AG10803 (cell line): ENCODE data around the gene TMEM43.

Experiments
- DNase-seq: peaks from one replicate; pipeline ENCODE4 v3.0.0; 2010; ENCODE audit warnings: low read depth
- H3K4me3 ChIP-seq: 2 replicates; pipeline ENCODE4 v1.5.1; 2011; ENCODE audit warnings: mild to moderate bottlenecking, low read length, control low read depth
- TF ChIP-seq, protein P1 (sequence below): conservative IDR thresholded peaks from 2 replicates; pipeline ENCODE4 v1.5.1; 2011; ENCODE audit warnings: mild to moderate bottlenecking, low read length, control low read depth, inconsistent platforms

TMEM43 gene

GRCh38 chr3:14158370-14158769 is 33.5 kb downstream of the TMEM43 start:
- TF ChIP-seq, protein P1, sequence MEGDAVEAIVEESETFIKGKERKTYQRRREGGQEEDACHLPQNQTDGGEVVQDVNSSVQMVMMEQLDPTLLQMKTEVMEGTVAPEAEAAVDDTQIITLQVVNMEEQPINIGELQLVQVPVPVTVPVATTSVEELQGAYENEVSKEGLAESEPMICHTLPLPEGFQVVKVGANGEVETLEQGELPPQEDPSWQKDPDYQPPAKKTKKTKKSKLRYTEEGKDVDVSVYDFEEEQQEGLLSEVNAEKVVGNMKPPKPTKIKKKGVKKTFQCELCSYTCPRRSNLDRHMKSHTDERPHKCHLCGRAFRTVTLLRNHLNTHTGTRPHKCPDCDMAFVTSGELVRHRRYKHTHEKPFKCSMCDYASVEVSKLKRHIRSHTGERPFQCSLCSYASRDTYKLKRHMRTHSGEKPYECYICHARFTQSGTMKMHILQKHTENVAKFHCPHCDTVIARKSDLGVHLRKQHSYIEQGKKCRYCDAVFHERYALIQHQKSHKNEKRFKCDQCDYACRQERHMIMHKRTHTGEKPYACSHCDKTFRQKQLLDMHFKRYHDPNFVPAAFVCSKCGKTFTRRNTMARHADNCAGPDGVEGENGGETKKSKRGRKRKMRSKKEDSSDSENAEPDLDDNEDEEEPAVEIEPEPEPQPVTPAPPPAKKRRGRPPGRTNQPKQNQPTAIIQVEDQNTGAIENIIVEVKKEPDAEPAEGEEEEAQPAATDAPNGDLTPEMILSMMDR: no peak
- H3K4me3 ChIP-seq: no peak overlapping the region
- no peak for DNase-seq

GRCh38 chr3:14159426-14159825 is 34.6 kb downstream of the TMEM43 start:
- TF ChIP-seq, protein P1: no peak
- H3K4me3 ChIP-seq: no peak overlapping the region
- no peak for DNase-seq

GRCh38 chr3:14161282-14161681 is 36.4 kb downstream of the TMEM43 start:
- TF ChIP-seq, protein P1: no peak
- H3K4me3 ChIP-seq: no peak overlapping the region
- DNase-seq: no peak

- no peak for DNase-seq
- no peak overlapping the region for H3K4me3 ChIP-seq
- TF ChIP-seq, protein P1: no peak
Observed at GRCh38 chr3:14162178-14162577, 37.3 kb downstream of the TMEM43 start.

- TF ChIP-seq, protein P1: no peak
Observed at GRCh38 chr3:14166877-14167603, 42.2 kb downstream of the TMEM43 start.

GRCh38 chr3:14169435-14169834 is 44.6 kb downstream of the TMEM43 start:
- DNase-seq: no peak
- TF ChIP-seq, protein P1: no peak
- H3K4me3 ChIP-seq: no peak overlapping the region

More at GRCh38 chr3:14166877-14167603, 42.2 kb downstream of the TMEM43 start:
- no peak for DNase-seq
- no peak overlapping the region for H3K4me3 ChIP-seq

- H3K4me3 ChIP-seq: no peak overlapping the region
- peak; percentile 16 for DNase-seq
- TF ChIP-seq, protein P1: 0 out of 2 replicates have a peak, but pooled peaks have one; percentile 1
Observed at GRCh38 chr3:14169871-14170270, 45.0 kb downstream of the TMEM43 start.
